Pancreas (tissue), 10 donors: ENCODE measurements around the gene FYB1. TPM values are rescaled to one million over a fixed set of nuclear protein-coding genes. Genes with fewer than 3 reads are reported as not detected.

Experiments used
- ATAC-seq, 4 donors: fragments of 200-7000 bp; cut with Tn5 transposase; one replicate each; pipeline versions ENCODE4 v1.8.0 to v1.9.1; 2020; ENCODE audit warnings: mild to moderate bottlenecking in 4 of 4, moderate library complexity in 4 of 4
- DNase-seq, 6 donors: peaks; one replicate each; pipeline ENCODE4 v3.0.0-alpha.2; 2020
- FAIRE-seq: peaks from 2 replicates; lab custom pipeline; 2012; peaks lifted over from hg19 to GRCh38; lab: Jason Lieb, UNC
- H3K27ac ChIP-seq, 4 donors: fragments of 200-600 bp; sonication (generic); 1 replicate in 3 of 4; 2 replicates in 1 of 4; pipeline versions ENCODE4 v1.5.0 to v1.8.0; 2020
- H3K27me3 ChIP-seq, 4 donors: fragments of 200-600 bp; one replicate each; pipeline ENCODE4 v1.8.0; 2021
- H3K36me3 ChIP-seq, 3 donors: fragments of 200-600 bp; sonication (generic) in 1 of 3; one replicate each; pipeline versions ENCODE4 v1.5.0 to v1.8.0; 2020 to 2021
- H3K4me1 ChIP-seq, 3 donors: fragments of 200-600 bp; one replicate each; pipeline ENCODE4 v1.8.0; 2021
- H3K4me3 ChIP-seq, 4 donors: fragments of 200-600 bp; sonication (generic) in 2 of 4; one replicate each; pipeline versions ENCODE4 v1.5.0 to v1.8.0; 2020 to 2021
- H3K9me3 ChIP-seq, 4 donors: fragments of 200-600 bp; one replicate each; pipeline ENCODE4 v1.8.0; 2021
- CTCF ChIP-seq, 4 donors: fragments of 200-600 bp; sonication (generic) in 3 of 4; IDR thresholded peaks; one replicate each; pipeline versions ENCODE4 v1.5.0 to v1.8.0; 2021; ENCODE audit warnings: antibody characterized with exemption in 4 of 4
- WGBS, 2 donors: extraction: QIAGEN DNeasy Blood & Tissue Kit; methylation state at CpG; one replicate each; pipeline ENCODE4 v1.1.7; 2013; 5-methylcytosine and 5-hydroxymethylcytosine counted together
- intact Hi-C, 3 donors: fragments of 100-400 bp; cut with DNase I; formaldehyde crosslinking; loops; one replicate each; pipeline versions ENCODE4 v1.11.1 to v1.14.2; 2022
- polyA plus RNA-seq, 2 donors: library from polyadenylated mRNA; stranded (reverse); fragments of 200-250 nt; gene quantifications; one replicate each; pipeline ENCODE4 v1.2.3, GENCODE V29; 2013
- total RNA-seq, 6 donors: library from RNA; stranded (reverse); fragmentation: NEBNext Ultra II Directional in 4 of 6; extraction: Animal tissue kit (Norgen Biotek cat#: 25700) in 4 of 6; gene quantifications; one replicate each; pipeline versions ENCODE4 v1.2.1 to v1.2.4, GENCODE V29; 2021 to 2023
- donor health status: healthy with polysubstance abuse.
- donor health status: DM: no; HTN: no; CAD: no; lungs with moderate emphysema.
- donor health status: DM: no; HTN: no; CAD: no.
- donor health status: control.
- donor health status: control.
- donor health status: Bipolar disorder and iron deficiency.
- donor health status: DM: yes; HTN: yes; CAD: no.
- donor health status: DM: no; HTN: no; CAD: no.
- donor health status: DM: no; HTN: no; CAD: no.
- donor health status: DM: yes; HTN: yes; CAD: no.

Gene FYB1
- total and polyA plus RNA-seq, 8 donors, result 0.49 to 16.9 (median 1.6) TPM

GRCh38 chr5:39171647-39172046 is 47.7 kb downstream of the FYB1 start:
- Histone ChIP-seq H3K9me3 (no peaks in the 10 kb centered on the region), H3K36me3 (no peaks in the 10 kb centered on the region), H3K27me3 (no peaks in the 10 kb centered on the region), H3K27ac (no peak overlapping the region), H3K4me1 (no peaks in the 10 kb centered on the region), H3K4me3 (no peak overlapping the region)
- intact Hi-C loops, result no loop called here
- DNase-seq (no peak), ATAC-seq (no peak), FAIRE-seq (no peak)
- no peak for TF ChIP-seq CTCF (IDR thresholded peaks at IDR 0.05)
- 46 to 57% methylated on average over 4 of the region's 4 CpGs for WGBS, 2 donors

DNA sequence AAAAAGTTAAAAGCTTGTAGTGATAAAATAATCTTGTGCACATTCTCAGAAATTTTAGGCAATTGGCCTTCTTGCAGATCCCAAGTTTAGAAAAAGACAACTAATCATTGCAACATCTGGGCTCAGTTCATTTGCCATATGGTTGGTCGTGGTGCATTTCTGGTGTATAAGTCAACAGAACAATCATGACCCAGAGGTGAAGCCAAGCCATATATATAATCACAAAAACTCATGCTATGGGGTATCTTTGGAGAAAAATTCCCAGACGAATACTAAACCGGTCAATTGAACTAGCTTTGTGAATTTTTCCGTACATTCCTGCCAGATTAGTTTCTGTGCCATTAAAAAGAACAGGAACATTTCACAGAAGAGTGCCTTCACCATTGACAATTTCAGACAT is 50.3 kb downstream of the FYB1 start:
- 76 to 85% methylated on average over 4 of the region's 4 CpGs for WGBS, 2 donors
- Histone ChIP-seq H3K4me1 (no peaks in the 10 kb centered on the region), H3K36me3 (no peaks in the 10 kb centered on the region), H3K27me3 (no peaks in the 10 kb centered on the region), H3K9me3 (no peaks in the 10 kb centered on the region), H3K4me3 (no peak overlapping the region), H3K27ac (no peak overlapping the region)
- DNase-seq, result no peak
- no peak for TF ChIP-seq CTCF (IDR thresholded peaks at IDR 0.05)
- intact Hi-C loops, result no loop called here
- no peak for ATAC-seq
- FAIRE-seq, result no peak

DNA sequence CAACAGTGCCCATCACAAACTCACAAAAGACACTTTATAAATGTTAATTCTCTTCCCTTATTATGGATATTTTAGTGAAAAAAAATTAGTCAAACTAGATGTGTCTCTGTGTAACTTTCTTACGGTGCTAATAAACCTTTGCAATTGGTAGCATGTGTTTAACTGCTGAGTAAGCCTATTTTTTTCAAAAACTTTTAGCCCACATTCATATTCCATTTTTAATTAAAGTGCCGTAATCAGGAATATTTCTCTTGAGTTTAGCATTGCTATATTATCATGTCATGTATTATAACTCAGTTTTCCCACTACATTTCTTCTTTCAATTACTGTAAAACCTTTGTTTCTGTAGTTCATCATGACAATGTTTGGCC is 51.4 kb downstream of the FYB1 start:
- Histone ChIP-seq H3K36me3 (no peaks in the 10 kb centered on the region), H3K27ac (no peak overlapping the region), H3K9me3 (no peaks in the 10 kb centered on the region), H3K4me3 (no peak overlapping the region), H3K4me1 (no peaks in the 10 kb centered on the region), H3K27me3 (no peaks in the 10 kb centered on the region)
- no peak for TF ChIP-seq CTCF (IDR thresholded peaks at IDR 0.05)
- ATAC-seq (no peak), DNase-seq (no peak), FAIRE-seq (no peak)
- WGBS, 2 donors, result 69 to 75% methylated on average over 2 of the region's 2 CpGs
- intact Hi-C loops, result no loop called here

DNA sequence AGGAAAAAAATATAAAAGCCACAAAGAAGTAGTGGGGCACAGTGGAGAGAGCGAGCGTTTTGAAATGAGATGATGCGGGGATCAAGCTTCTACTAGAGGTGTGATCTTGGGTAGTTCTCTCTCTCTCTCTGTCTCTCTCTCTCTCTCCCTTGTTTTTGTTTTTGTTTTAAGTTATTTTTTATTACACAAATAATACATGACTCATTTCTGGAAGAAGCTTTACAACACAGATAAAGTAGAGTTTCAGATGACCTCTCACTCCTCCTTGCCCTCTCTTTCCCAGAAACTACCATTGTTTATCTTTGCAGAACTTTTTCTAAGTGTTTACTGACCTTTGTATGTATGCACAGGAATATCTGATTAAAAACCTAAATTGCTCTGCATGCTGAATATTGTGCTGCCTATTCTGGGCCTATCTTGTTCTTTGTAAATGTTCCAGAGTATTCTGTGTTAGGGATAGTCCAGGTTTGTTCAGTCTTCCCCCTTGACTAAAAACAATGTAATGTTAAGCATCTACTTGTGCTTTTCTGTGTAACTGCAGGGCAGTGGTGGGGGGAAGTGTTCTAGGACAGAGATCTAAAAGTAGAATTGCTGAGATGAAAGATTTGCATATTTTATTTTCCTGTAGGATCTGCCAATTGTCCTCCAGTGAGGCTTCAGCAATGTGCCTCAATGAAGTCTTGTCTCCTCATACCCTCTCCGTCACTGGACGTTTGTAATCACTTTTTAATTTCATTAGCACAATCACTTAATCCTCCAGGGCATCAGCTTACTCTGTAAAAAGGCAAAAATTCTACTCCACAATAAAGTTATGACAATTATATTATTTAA is 52.0 kb downstream of the FYB1 start:
- DNase-seq (no peak), FAIRE-seq (no peak), ATAC-seq (no peak)
- H3K36me3 ChIP-seq, result no peaks in the 10 kb centered on the region
- no peaks in the 10 kb centered on the region for H3K27me3 ChIP-seq
- H3K4me3 ChIP-seq, result no peak overlapping the region
- H3K27ac ChIP-seq, result no peak overlapping the region
- WGBS, 2 donors, result 68 to 74% methylated on average over 5 of the region's 5 CpGs
- intact Hi-C loops, result no loop called here
- H3K4me1 ChIP-seq, result no peaks in the 10 kb centered on the region
- no peaks in the 10 kb centered on the region for H3K9me3 ChIP-seq
- TF ChIP-seq CTCF (IDR thresholded peaks at IDR 0.05), result no peak
